GM19099 (cell line): Measurements from ENCODE around the gene NANOGP8.

Experiments used
- POLR2A ChIP-seq: IDR thresholded peaks from 3 replicates; pipeline ENCODE4 v1.6.1; 2011; ENCODE audit warnings: low read depth; ENCODE audit not compliant: insufficient read length; ENCODE audit errors: extremely low read depth

Gene NANOGP8

DNA sequence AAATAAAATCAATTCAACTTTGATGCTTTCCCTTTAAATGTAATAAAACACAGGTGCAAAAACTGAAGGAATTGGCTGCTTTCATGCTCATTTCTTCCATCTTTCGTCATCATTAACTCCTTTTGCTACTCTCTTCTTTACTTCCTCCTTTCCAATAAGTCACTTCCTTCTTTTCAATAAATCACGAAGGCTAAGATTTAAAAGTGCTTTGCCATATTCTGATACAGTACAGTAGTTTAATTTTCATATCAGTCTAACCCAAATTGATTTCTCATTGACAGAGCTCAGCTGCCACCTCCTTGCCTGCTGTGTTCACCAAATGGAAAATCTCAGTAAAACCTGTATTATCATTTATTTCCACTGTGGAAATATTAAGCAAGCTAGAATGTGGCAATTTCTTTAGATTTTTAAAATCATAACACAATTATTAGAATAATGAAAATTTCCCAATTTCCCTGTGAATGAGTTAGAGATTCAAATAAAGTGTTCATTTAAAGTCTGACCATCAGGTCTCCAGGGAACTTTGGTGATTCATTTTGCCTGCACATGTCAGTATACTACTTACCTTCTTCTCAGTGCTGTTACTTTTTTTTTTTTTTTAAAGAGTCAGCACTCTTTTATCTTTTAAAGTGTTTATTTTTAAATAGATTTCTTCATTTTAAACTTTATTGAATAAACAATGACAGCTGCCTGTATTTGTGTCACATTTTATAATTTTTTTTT lies 41.6 kb downstream of the NANOGP8 start:
- TF ChIP-seq POLR2A, result no peak

DNA sequence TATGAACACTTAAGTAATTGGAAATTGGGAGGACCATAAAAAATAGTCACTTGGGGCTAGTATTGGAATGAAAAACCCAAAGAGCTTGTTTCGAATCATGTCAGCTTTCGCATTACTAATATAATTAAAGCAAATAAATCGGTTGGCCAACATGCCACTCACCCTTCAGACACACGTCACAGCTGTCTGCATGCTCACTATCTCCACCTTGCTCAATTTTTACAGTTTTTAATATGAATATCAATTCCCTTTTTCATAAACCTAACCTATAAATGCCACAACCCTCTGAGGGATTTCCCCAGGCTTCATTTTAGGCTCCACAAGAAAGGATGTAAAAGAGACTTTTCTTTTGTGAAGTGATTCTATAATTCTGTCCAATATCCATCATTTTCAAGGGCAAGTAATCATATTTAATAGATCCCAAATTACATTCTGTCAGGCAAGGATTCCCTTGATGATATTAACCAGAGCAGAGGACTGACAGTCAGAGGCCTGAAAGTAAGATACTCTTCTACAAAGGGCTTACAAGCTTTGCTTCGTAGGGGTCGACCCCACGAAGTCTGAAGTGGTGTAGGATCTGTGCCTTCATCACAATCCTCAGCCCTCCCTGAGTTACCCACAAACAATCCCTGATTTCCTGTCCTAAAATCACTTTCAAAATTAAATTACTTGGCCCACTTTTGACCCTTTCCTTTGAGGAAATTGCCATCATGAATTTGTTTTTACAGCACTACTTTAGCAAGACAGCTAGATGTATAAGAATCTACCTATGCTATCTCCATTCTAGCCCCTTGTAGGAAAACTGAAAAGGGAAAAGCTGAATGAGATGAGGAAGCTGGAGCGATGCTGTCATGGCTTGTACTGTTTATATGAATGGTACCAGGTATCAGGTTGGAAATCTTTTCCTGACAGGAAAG lies 44.5 kb downstream of the NANOGP8 start:
- no peak for TF ChIP-seq POLR2A

GRCh38 chr15:35038626-35039451 lies 46.3 kb downstream of the NANOGP8 start:
- TF ChIP-seq POLR2A, result no peak
